Osteocyte (in vitro differentiated cells): Measurements from ENCODE around the gene RPAP3. TPM values are rescaled to one million over a fixed set of nuclear protein-coding genes. Genes with fewer than 3 reads are reported as not detected.

Source experiments
- DNase-seq: peaks from one replicate; pipeline ENCODE4 v3.0.0; 2021; ENCODE audit warnings: mixed read lengths; ENCODE audit not compliant: unreplicated experiment; ENCODE audit errors: extremely low spot score
- H3K27ac Mint-ChIP-seq: one replicate; pipeline ENCODE4 v1.8.0; 2021; ENCODE audit warnings: mild to moderate bottlenecking, mixed read lengths; ENCODE audit not compliant: unreplicated experiment
- H3K27me3 Mint-ChIP-seq: one replicate; pipeline ENCODE4 v1.8.0; 2021; ENCODE audit warnings: mixed read lengths; ENCODE audit not compliant: unreplicated experiment
- H3K36me3 Mint-ChIP-seq: one replicate; pipeline ENCODE4 v1.8.0; 2021; ENCODE audit warnings: mixed read lengths; ENCODE audit not compliant: unreplicated experiment
- H3K4me1 Mint-ChIP-seq: one replicate; pipeline ENCODE4 v1.8.0; 2021; ENCODE audit warnings: mixed read lengths; ENCODE audit not compliant: unreplicated experiment
- H3K4me3 Mint-ChIP-seq: one replicate; pipeline ENCODE4 v1.8.0; 2021; ENCODE audit warnings: mild to moderate bottlenecking, moderate library complexity, mixed read lengths; ENCODE audit not compliant: unreplicated experiment
- H3K9me3 Mint-ChIP-seq: one replicate; pipeline ENCODE4 v1.8.0; 2021; ENCODE audit warnings: mixed read lengths; ENCODE audit not compliant: unreplicated experiment
- total RNA-seq: library from RNA; stranded (reverse); gene quantifications from 2 replicates; pipeline ENCODE4 v1.2.1, GENCODE V29; 2021
- TF ChIP-seq, protein P1 (sequence below): fragments of 200-600 bp; sonication (generic); IDR thresholded peaks from 2 replicates; pipeline ENCODE4 v1.5.0; 2021; ENCODE audit warnings: antibody characterized with exemption, mild to moderate bottlenecking, moderate library complexity

RPAP3 gene
- total RNA-seq, 1 donor from 2014 or later, result 33.4 TPM

DNA sequence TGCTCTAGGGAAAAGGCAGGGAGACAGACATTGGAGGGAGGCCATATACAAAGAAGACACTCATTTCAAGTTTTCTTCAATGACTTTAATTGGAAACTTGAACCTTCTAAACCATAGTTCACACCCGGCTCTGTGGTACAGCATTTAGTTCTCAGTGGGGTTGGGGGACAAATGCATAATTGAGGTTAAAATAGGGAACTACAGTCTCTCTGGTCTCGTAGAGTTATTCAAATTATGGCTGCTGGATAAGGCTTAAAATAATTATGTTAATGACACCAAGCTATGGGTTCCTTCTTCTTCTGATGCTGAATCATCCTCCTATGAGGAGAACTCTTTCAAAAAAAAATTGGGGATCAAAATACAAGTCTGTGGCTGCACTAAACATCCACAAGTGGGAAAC, 3.8 kb upstream of the RPAP3 start:
- Mint-ChIP-seq H3K4me1 (peaks cover 16% of the 10 kb centered on the region), H3K36me3 (no peaks in the 10 kb centered on the region)
- no peak for DNase-seq

DNA sequence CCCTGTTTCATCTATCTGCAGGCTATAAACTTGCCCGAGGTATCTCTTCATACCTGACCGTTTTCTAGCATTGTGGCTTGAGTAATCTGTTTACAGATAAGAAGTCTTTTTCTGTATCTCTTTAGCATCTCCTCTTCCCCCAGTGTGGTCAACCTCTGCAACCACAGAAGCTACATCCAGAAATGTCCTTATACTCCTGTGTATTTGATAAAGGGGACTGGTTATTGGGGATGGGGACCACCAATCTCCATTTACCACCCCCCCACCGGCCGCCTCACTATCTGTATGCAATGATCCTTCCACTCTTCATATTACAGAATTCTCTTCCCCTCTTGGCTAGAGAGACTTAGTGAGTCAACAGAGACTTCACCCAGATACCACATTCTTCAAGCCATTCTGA, 3.4 kb upstream of the RPAP3 start:
- no peaks in the 10 kb centered on the region for H3K36me3 Mint-ChIP-seq
- H3K4me1 Mint-ChIP-seq, result peaks cover 16% of the 10 kb centered on the region
- TF ChIP-seq, protein P1, sequence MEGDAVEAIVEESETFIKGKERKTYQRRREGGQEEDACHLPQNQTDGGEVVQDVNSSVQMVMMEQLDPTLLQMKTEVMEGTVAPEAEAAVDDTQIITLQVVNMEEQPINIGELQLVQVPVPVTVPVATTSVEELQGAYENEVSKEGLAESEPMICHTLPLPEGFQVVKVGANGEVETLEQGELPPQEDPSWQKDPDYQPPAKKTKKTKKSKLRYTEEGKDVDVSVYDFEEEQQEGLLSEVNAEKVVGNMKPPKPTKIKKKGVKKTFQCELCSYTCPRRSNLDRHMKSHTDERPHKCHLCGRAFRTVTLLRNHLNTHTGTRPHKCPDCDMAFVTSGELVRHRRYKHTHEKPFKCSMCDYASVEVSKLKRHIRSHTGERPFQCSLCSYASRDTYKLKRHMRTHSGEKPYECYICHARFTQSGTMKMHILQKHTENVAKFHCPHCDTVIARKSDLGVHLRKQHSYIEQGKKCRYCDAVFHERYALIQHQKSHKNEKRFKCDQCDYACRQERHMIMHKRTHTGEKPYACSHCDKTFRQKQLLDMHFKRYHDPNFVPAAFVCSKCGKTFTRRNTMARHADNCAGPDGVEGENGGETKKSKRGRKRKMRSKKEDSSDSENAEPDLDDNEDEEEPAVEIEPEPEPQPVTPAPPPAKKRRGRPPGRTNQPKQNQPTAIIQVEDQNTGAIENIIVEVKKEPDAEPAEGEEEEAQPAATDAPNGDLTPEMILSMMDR, result no peak
- no peaks in the 10 kb centered on the region for H3K9me3 Mint-ChIP-seq
- no peak overlapping the region for H3K4me3 Mint-ChIP-seq
- H3K27me3 Mint-ChIP-seq, result no peaks in the 10 kb centered on the region
- no peak for DNase-seq
- no peak overlapping the region for H3K27ac Mint-ChIP-seq

More for the DNA sequence above, 3.8 kb upstream of the RPAP3 start:
- H3K4me3 Mint-ChIP-seq, result no peak overlapping the region
- H3K9me3 Mint-ChIP-seq, result no peaks in the 10 kb centered on the region
- TF ChIP-seq, protein P1, result no peak
- H3K27me3 Mint-ChIP-seq, result no peaks in the 10 kb centered on the region
- H3K27ac Mint-ChIP-seq, result no peak overlapping the region

DNA sequence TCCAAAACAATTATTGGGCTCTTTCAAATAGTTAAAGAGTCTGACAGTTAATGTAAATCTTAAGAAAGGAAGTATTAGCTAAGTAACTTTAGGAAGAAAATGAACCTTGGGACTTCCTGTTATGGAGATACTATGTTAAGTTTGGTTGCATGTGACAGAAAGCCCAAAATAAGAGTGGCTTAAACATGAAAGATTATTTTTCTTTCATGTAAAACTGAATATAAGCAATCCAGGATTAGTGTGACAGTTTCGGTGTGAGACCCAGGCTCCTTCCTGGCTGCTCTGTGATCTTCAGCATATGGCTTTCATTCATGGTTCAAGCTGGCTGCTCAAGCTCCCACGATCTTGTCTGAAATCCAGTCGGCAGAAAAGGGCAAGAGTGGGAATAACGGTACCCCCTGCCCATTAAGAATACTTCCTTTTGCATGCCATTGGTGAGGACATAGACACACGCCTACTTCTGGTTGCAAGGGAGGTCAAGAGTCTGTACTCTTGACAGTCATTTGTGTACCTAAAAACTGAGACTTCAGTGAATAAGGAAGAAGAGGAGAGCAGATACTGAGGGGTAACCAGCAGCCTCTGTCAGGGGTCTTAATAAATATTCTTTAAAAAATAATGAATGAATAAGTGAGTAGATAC, 2.2 kb upstream of the RPAP3 start:
- Mint-ChIP-seq H3K9me3 (no peaks in the 10 kb centered on the region), H3K27me3 (no peaks in the 10 kb centered on the region), H3K4me1 (peaks cover 26% of the 10 kb centered on the region), H3K4me3 (no peak overlapping the region), H3K27ac (no peak overlapping the region), H3K36me3 (no peaks in the 10 kb centered on the region)
- TF ChIP-seq, protein P1, result no peak
- no peak for DNase-seq

DNA sequence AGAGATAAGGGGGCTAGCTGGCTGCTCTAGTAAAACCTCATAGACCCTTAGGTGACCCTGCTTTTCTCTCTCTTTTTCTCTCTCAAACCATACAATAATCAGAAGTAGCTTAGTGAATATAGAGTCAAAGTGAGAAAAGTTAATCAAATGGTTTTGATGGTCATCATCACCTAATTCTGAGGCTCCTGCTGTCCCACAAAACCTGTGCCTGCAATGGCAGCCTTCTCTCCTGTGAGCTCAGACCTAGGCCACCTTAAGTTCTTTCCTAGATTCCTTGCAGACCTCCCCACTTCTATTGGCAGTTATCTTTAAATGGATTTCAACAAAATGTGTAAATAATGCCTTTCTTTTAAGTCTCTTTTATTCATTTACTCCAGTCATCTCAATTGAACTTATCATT, 1.5 kb upstream of the RPAP3 start:
- H3K36me3 Mint-ChIP-seq, result no peaks in the 10 kb centered on the region
- H3K4me3 Mint-ChIP-seq, result no peak overlapping the region
- no peaks in the 10 kb centered on the region for H3K27me3 Mint-ChIP-seq
- TF ChIP-seq, protein P1, result no peak
- H3K27ac Mint-ChIP-seq, result no peak overlapping the region
- no peak for DNase-seq
- H3K4me1 Mint-ChIP-seq, result peaks cover 26% of the 10 kb centered on the region
- no peaks in the 10 kb centered on the region for H3K9me3 Mint-ChIP-seq

DNA sequence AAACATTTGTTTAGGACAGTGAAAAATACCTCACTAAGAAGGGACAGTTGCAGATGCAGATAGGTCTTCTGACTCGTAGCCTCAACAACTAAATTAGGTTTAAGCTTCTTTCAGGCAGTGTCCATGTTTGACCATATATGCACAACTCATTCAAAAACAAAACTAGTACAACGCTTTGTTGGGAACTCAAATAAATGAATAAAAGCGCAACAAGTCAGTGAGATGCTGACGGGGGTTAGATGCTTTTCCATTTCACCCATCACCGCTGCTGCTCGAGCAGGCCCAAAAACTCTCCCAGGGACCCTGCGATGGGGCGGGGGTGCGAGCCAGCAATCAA, 633 bp downstream of the RPAP3 start:
- H3K36me3 Mint-ChIP-seq, result peaks cover 7% of the 10 kb centered on the region
- TF ChIP-seq, protein P1, result no peak
- no peaks in the 10 kb centered on the region for H3K9me3 Mint-ChIP-seq
- H3K4me3 Mint-ChIP-seq, result peak overlapping the region; percentile 97
- H3K27me3 Mint-ChIP-seq, result no peaks in the 10 kb centered on the region
- H3K27ac Mint-ChIP-seq, result peak overlapping the region; percentile 71
- DNase-seq, result no peak
- peaks cover 26% of the 10 kb centered on the region for H3K4me1 Mint-ChIP-seq
